Immature natural killer cell (primary cell): Measurements from ENCODE around the gene SRMS. TPM values are rescaled to one million over a fixed set of nuclear protein-coding genes. Genes with fewer than 3 reads are reported as not detected.
A peak's percentile ranks its signal among the peaks of the same experiment; 100 is the strongest.

Experiments
- DNase-seq, 3 donors: peaks; one replicate each; pipeline ENCODE4 v3.0.0; 2022; ENCODE audit warnings: mixed read lengths in 1 of 3
- H3K27ac Mint-ChIP-seq, 6 donors: one replicate each; pipeline ENCODE4 v1.8.0; 2020; ENCODE audit warnings: mixed read lengths in 6 of 6, mild to moderate bottlenecking in 5 of 6, inconsistent platforms in 4 of 6, moderate library complexity in 3 of 6
- H3K27me3 Mint-ChIP-seq, 3 donors: one replicate each; pipeline ENCODE4 v1.8.0; 2020 to 2021; ENCODE audit warnings: low read depth in 3 of 3, mild to moderate bottlenecking in 3 of 3, mixed read lengths in 3 of 3, moderate library complexity in 3 of 3, inconsistent platforms in 1 of 3
- H3K36me3 Mint-ChIP-seq, 3 donors: one replicate each; pipeline ENCODE4 v1.8.0; 2020; ENCODE audit warnings: mixed read lengths in 3 of 3, inconsistent platforms in 2 of 3, mild to moderate bottlenecking in 2 of 3
- H3K4me1 Mint-ChIP-seq, 2 donors: one replicate each; pipeline ENCODE4 v1.8.0; 2020; ENCODE audit warnings: inconsistent platforms in 2 of 2, mild to moderate bottlenecking in 2 of 2, mixed read lengths in 2 of 2, moderate library complexity in 1 of 2
- H3K4me3 Mint-ChIP-seq, 5 donors: one replicate each; pipeline ENCODE4 v1.8.0; 2020; ENCODE audit warnings: mild to moderate bottlenecking in 5 of 5, mixed read lengths in 5 of 5, inconsistent platforms in 3 of 5, moderate library complexity in 3 of 5
- H3K9me3 Mint-ChIP-seq, 6 donors: one replicate each; pipeline ENCODE4 v1.8.0; 2020; ENCODE audit warnings: mild to moderate bottlenecking in 6 of 6, mixed read lengths in 6 of 6, inconsistent platforms in 4 of 6, moderate library complexity in 3 of 6
- polyA plus RNA-seq, 3 donors: library from polyadenylated mRNA; unstranded; fragments of 300-500 nt; fragmentation: Illumina TruSeq; gene quantifications; one replicate each; pipeline ENCODE4 v1.2.3, GENCODE V29; 2021

Gene SRMS
- polyA plus RNA-seq, 3 donors from 2014 or later, result not detected

DNA sequence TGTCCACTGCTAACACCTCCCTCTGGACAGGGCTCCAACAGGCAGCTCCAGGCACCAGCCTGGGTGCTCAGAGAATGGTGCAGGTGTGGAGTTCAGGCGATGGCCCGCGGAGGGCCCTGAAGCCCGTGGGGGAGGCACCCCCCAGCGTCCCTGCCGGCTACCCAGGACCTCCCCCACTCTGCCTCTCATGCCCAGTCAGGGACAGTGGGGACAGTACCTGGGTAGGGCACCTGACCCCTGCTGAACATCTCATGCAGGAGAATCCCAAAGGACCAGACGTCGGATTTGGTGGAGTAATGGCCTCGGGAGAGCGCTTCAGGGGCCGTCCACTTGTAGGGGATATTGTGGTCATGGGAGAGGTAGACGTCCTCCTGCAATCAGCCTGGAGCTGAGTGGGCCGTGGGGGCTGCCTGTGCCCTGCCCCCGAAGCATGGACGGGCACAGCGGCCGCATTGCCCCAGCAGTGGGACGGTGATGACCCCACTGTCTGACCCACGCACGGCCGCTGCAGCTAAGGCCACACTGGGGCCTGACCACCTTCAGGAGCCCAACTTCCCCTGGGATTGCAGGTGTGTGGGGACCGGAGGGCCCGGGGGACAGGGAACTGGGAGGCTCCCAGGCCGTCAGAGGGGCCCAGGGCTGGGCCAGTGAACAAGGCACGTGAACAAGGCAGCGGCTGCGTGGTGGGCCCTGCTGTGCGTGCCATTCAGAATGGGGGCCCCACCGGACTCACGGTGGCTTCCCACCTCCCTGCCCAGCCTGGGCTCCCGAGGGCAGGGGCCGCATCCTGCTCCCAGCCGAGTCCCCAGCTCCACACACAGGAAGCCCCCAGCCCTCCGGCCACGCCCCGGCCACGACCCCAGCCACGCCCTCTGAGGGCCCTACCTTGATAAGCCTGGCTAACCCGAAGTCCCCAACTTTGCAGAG, 17.4 kb downstream of the SRMS start:
- Mint-ChIP-seq H3K27ac (no peak overlapping the region), H3K36me3 (no peaks in the 10 kb centered on the region), H3K9me3 (no peaks in the 10 kb centered on the region), H3K27me3 (peaks cover 2 to 6% (median 4%) of the 10 kb centered on the region in 3 donors), H3K4me1 (no peaks in the 10 kb centered on the region), H3K4me3 (no peak overlapping the region)
- no peak for DNase-seq

DNA sequence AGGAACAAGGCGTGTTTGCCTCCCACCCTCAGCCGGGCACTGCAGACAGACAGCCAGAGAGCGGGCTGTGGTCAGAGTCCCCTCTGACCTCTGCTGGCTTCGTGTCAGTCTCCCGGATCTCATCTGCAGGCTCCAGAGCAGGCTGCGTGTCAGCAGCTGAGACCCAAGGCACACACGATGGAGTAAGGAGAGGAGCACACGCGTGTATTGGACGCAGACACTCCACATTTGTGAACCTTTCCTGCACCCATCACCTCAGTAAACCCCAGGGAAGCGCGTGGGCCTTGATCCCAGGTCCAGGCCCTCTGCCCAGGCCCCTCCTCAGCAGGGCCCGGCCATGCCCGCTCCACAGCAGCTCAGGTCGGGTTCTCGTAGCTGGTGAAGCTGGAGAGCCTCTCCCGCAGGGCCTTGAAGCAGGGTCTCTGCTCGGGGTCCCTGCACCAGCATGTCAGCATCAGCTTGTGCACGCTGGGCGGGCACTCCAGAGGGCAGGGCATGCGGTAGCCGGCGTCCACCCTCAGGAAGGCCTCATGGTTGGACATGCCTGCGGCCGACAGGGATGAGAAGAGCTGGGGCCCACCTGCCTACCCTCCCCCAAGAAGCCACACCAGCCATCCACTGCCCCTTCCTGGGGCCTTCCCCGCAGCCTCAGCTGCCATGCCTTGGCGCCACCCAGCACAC, 18.2 kb downstream of the SRMS start:
- Mint-ChIP-seq H3K27ac (peak overlapping the region in 1 of 6 donors; percentile 49), H3K36me3 (no peaks in the 10 kb centered on the region), H3K9me3 (no peaks in the 10 kb centered on the region), H3K4me3 (no peak overlapping the region), H3K27me3 (peaks cover 2 to 6% (median 4%) of the 10 kb centered on the region in 3 donors), H3K4me1 (no peaks in the 10 kb centered on the region)
- no peak for DNase-seq

DNA sequence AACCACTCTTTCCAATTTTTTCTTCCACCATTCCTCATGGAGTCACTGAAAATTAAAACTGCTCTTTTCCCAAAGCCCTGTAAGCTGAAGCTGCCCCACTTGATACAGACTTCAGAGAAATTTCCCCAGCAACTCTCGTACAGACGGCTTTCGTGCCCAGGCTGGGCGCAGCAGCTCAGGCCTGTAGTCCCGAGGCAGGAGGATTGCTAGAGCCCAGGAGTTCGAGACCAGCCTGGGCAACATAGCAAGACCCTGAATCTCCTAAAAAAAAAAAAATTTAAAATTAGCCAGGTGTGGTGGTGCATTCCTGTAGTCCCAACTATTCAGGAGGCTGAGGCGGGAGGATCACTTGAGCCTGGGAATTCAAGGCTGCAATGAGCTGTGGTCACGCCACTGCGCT, 20.4 kb downstream of the SRMS start:
- no peak overlapping the region for H3K4me3 Mint-ChIP-seq
- DNase-seq, result no peak
- H3K27ac Mint-ChIP-seq, result no peak overlapping the region
- H3K27me3 Mint-ChIP-seq, result peaks cover 2 to 7% (median 6%) of the 10 kb centered on the region in 3 donors
- H3K4me1 Mint-ChIP-seq, result peaks cover 0 to 8% of the 10 kb centered on the region in 2 donors
- H3K36me3 Mint-ChIP-seq, result peaks cover 0 to 7% (median 3%) of the 10 kb centered on the region in 3 donors
- peaks cover 0 to 2% (median 0%) of the 10 kb centered on the region in 6 donors for H3K9me3 Mint-ChIP-seq

DNA sequence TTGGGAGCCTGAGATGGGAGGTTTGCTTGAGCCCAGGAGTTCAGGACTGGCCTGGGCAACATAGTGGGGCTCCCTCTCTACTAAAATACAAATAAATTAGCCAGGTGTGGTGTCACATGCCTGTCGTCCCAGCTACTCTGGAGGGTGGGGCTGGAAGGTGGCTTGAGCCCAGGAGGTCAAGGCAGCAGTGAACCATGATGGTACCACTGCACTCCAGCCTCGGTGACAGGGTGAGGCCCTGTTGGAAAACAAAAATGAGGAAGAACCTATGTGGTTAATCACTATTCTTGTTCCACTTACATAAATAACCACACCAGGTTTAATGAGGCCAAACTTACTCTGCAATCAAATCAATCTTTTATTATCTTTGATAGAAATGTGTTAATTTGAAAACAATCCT, 21.6 kb downstream of the SRMS start:
- H3K9me3 Mint-ChIP-seq, result peaks cover 0 to 2% (median 0%) of the 10 kb centered on the region in 6 donors
- H3K4me1 Mint-ChIP-seq, result peaks cover 0 to 10% of the 10 kb centered on the region in 2 donors
- peaks cover 0 to 6% (median 6%) of the 10 kb centered on the region in 3 donors for H3K27me3 Mint-ChIP-seq
- DNase-seq, result no peak
- H3K4me3 Mint-ChIP-seq, result no peak overlapping the region
- H3K36me3 Mint-ChIP-seq, result peaks cover 0 to 7% (median 3%) of the 10 kb centered on the region in 3 donors
- no peak overlapping the region for H3K27ac Mint-ChIP-seq

DNA sequence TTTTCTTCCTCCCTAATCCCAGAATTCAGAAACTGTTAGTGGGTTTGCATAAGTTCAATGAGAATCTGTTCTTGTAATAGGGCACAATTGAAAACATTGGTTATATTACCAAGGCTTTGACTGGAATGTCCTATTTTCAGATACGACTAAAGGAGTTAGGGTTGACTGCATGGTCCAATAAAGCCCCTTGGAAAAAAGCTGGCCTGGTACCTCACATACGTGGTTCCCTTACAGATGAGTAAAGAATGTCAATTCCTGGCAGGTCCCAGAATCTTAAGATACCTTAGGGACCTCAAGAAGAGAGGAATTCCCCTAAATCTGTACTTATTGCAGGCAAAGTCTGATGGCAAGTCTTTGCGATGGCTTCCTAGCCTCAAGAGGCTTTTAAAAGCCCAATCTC, 22.4 kb downstream of the SRMS start:
- no peak overlapping the region for H3K27ac Mint-ChIP-seq
- no peak for DNase-seq
- peaks cover 0 to 6% (median 6%) of the 10 kb centered on the region in 3 donors for H3K27me3 Mint-ChIP-seq
- peak overlapping the region in 1 of 5 donors; percentile 18 for H3K4me3 Mint-ChIP-seq
- peaks cover 0 to 2% (median 0%) of the 10 kb centered on the region in 6 donors for H3K9me3 Mint-ChIP-seq
- peaks cover 0 to 7% (median 3%) of the 10 kb centered on the region in 3 donors for H3K36me3 Mint-ChIP-seq
- peaks cover 0 to 10% of the 10 kb centered on the region in 2 donors for H3K4me1 Mint-ChIP-seq

DNA sequence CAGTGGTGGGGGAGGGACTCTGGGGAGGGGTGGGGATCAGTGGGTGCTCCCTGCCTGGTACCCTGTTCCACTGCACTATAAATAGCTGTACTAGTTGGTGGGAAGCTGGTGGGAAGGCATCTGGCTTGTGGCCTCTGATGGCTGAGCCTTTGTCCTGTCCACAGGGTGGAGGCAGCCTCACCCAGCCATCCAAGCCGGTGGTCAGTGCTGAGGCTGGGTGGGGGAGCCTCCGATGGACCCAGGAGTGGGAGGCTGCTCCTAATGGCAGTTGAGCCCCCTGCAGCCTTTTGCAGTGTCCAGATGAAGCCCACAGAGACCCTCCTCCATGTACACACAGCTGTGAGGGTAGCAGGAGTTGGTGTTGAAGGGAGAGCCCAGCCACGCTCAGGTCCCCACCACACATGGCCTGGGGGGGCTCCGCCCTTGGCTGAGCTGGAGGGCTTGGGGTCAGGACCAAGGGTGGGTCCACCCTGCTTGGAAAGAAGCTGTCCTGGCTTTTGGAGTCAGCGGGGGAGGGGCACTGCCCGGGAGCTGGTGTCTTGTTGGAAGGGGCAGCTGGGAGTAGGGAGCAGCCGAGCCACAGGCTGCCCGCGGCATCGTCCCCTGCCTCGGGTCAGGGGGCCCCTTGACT, 24.5 kb downstream of the SRMS start:
- peaks cover 0 to 2% (median 0%) of the 10 kb centered on the region in 6 donors for H3K9me3 Mint-ChIP-seq
- H3K4me3 Mint-ChIP-seq, result peak overlapping the region in 2 of 5 donors; percentile 27 to 60
- DNase-seq, result no peak
- H3K4me1 Mint-ChIP-seq, result peaks cover 0 to 11% of the 10 kb centered on the region in 2 donors
- H3K27me3 Mint-ChIP-seq, result peaks cover 0 to 5% (median 4%) of the 10 kb centered on the region in 3 donors
- no peak overlapping the region for H3K27ac Mint-ChIP-seq
- H3K36me3 Mint-ChIP-seq, result peaks cover 0 to 7% (median 3%) of the 10 kb centered on the region in 3 donors

DNA sequence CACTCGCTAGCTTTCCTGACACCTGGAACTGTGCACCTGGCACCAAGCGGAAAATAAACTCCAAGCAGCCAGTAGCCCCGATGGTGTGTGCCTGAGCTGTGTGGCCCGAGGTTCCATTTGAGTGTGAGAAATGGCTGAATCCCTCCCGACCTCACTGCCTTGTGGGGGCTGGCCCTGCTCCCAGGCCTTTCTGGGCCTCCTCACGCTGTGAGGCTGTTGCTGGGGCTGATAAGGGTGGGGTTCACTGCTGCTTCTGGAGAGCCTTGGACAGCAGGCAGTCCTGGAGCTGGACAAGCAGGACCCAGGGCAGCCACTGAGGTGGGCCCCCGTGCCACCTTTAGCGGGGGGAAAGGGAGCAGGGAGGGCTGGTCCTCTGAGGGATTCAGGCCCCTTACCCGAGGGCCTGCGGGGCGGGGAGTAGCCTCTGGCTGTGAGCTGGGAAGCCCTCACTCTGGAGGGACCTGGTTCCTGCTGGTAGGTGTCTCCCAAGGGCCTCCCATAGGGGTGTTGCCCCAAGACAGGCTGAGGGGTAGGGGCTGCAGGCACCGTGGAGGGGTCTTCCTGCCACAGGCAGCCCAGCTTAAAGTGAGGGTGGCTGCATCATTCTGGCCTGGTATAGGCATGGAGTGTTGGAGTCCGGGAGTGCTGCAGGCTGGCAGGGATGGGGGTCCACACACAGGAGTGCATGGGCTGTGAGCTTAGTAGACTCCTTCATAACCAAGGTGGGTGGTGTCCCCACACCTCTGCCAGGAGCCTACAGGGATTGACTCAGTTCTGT, 25.3 kb downstream of the SRMS start:
- peak overlapping the region; percentile 29 to 70 (median 56) for H3K4me3 Mint-ChIP-seq
- peaks cover 0 to 11% of the 10 kb centered on the region in 2 donors for H3K4me1 Mint-ChIP-seq
- peaks cover 0 to 2% (median 0%) of the 10 kb centered on the region in 6 donors for H3K9me3 Mint-ChIP-seq
- DNase-seq, result no peak
- H3K27ac Mint-ChIP-seq, result peak overlapping the region in 2 of 6 donors; percentile 13 to 24
- peaks cover 0 to 7% (median 3%) of the 10 kb centered on the region in 3 donors for H3K36me3 Mint-ChIP-seq
- H3K27me3 Mint-ChIP-seq, result peaks cover 0 to 5% (median 4%) of the 10 kb centered on the region in 3 donors

DNA sequence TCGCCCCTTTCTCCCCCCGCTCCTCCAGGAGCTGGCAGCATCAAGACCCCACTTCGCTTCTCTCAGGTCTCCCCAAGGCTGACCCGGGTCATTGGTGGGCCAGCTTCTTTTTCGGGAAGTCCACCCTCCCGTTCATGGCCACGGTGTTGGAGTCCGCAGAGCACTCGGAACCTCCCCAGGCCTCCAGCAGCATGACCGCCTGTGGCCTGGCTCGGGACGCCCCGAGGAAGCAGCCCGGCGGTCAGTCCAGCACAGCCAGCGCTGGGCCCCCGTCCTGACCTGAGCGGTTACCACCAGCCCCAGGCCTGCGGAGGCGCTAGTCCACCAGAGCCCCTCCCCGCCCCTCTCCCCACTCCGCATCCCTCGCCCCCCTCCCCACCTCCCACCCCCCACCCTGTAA, 25.9 kb downstream of the SRMS start:
- peaks cover 0 to 5% (median 4%) of the 10 kb centered on the region in 3 donors for H3K27me3 Mint-ChIP-seq
- peaks cover 0 to 7% (median 3%) of the 10 kb centered on the region in 3 donors for H3K36me3 Mint-ChIP-seq
- peaks cover 0 to 11% of the 10 kb centered on the region in 2 donors for H3K4me1 Mint-ChIP-seq
- peak overlapping the region in 1 of 6 donors; percentile 32 for H3K27ac Mint-ChIP-seq
- peak overlapping the region; percentile 68 to 81 (median 75) for H3K4me3 Mint-ChIP-seq
- H3K9me3 Mint-ChIP-seq, result peaks cover 0 to 2% (median 0%) of the 10 kb centered on the region in 6 donors
- no peak for DNase-seq

DNA sequence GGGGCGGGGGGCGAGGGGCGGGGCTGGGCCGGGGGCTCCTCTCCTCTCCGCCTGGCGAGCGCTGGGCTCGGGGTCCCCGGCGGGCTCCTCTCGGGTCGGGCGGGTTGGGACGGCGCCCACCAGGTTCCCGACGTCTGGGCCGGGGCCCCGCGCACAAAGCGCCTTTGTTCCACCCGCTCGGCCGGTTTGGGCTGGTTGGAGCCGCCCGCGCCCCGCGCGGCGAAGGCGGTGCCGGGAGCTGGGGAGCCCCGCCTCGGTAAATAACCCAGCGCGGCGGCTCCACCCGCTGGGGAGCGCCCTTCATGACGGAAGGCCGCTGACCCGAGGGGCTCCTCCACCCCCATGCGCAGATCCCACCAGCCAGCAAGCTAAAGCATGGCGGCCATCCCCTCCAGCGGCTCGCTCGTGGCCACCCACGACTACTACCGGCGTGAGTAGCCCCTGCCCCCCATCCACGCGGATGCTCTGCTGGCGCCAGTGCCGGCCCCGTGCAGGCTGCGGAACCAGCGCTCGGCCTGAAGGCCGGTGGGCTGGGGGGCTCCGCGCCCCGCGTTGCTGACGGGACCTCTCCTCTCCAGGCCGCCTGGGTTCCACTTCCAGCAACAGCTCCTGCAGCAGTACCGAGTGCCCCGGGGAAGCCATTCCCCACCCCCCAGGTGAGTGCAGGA, 26.5 kb downstream of the SRMS start:
- DNase-seq, result peak; percentile 54 to 72 (median 68)
- peak overlapping the region; percentile 68 to 81 (median 75) for H3K4me3 Mint-ChIP-seq
- H3K9me3 Mint-ChIP-seq, result peaks cover 0 to 2% (median 0%) of the 10 kb centered on the region in 6 donors
- H3K36me3 Mint-ChIP-seq, result peaks cover 0 to 7% (median 3%) of the 10 kb centered on the region in 3 donors
- H3K27me3 Mint-ChIP-seq, result peaks cover 0 to 4% (median 3%) of the 10 kb centered on the region in 3 donors
- peaks cover 0 to 11% of the 10 kb centered on the region in 2 donors for H3K4me1 Mint-ChIP-seq
- H3K27ac Mint-ChIP-seq, result peak overlapping the region in 2 of 6 donors; percentile 32 to 71

DNA sequence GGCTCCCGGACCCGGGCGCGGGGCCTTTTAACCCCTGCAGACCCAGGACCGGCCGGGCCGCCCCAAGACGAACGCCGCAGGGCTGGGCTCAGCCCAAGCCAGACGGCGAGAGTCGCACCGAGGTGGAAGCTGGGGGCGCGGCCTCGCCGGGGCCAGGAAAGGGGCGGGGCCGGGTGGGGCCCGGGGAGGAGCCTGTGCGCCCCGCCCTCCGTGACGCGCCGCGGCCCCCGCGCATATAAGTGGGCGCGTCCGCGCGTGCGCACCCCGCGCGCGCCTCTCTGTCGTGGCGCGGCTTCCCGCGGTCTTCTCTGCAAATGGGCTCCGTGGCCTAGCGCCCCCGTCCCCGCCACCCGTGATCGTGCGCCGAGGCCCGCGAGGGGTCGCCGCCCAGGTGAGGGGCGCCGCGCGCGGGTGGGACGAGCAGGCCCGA, 27.0 kb downstream of the SRMS start, which contains the start of gene PPDPF:
TSS of gene PPDPF (plus strand) at position 262 of the 430 bp plus-strand sequence. CDS start 544 bp downstream, outside the sequence.
- Mint-ChIP-seq H3K4me3 (peak within 1 kb of the TSS; percentile 76 to 83 (median 81)), H3K27ac (peak within 1 kb of the TSS in 3 of 6 donors; percentile 35 to 71 (median 60)), H3K27me3 (peaks cover 0 to 4% (median 3%) of the 10 kb centered on the region in 3 donors), H3K9me3 (peaks cover 0 to 2% (median 0%) of the 10 kb centered on the region in 6 donors), H3K4me1 (peaks cover 0 to 11% of the 10 kb centered on the region in 2 donors), H3K36me3 (peaks cover 0 to 7% (median 3%) of the 10 kb centered on the region in 3 donors)
- DNase-seq, result peak; percentile 78 to 86 (median 85)

DNA sequence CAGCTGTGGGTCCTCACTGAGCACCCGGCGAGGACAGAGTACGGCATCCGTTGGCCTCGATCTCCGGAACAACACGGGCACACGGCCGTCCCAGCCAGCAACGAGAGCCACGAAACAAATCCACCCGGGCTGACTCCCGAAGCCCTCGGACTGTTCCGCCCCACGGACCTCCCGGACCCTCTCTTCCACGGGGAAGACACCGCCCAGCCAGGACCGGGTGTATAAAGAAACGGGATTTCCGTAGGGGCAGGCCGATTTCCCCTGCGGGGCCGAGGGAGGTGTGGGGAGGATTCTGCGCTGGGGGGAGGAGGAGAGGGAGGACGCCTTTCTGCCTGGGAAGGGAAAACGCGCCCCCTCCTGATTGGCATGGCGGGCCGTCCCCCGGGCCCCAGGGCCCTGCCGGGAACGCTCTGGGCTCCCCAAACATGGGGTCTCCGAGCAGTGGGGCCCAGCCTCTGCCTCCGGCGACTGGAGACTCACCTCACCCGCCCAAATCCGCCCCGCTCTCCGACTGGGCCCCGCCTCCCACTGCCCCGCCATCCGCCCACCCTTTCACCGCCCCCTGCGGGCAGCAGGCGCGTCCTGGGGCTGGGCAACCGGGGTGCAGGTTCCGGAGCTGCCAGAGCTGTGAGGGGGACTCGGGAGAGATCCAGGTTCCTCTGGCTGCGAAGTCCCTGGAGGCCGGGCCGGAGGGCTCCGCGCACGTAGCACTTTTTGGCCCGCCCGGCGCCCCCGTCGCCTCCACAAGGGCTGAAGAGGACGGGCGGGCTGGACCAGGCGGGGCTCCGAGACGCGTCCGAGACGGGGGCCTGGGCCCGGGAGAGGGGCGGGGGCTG, 27.7 kb downstream of the SRMS start:
- peak; percentile 60 to 70 (median 67) for DNase-seq
- peak overlapping the region; percentile 66 to 79 (median 76) for H3K4me3 Mint-ChIP-seq
- peak overlapping the region in 3 of 6 donors; percentile 35 to 61 (median 60) for H3K27ac Mint-ChIP-seq
- H3K9me3 Mint-ChIP-seq, result peaks cover 0 to 2% (median 0%) of the 10 kb centered on the region in 6 donors
- H3K36me3 Mint-ChIP-seq, result peaks cover 0 to 7% (median 3%) of the 10 kb centered on the region in 3 donors
- peaks cover 0 to 11% of the 10 kb centered on the region in 2 donors for H3K4me1 Mint-ChIP-seq
- H3K27me3 Mint-ChIP-seq, result peaks cover 0 to 4% (median 3%) of the 10 kb centered on the region in 3 donors
